WERI-Rb-1 (cell line): Measurements from ENCODE around the gene GAB1.
"Not testable (repeated sequence)": the region's sequence is repeated elsewhere in the genome, so short reads cannot be mapped to it uniquely, and the experiment has no call there.

Source experiments
- DNase-seq: peaks from one replicate; pipeline ENCODE4 v3.0.0-alpha.2; 2020
- H3K27ac ChIP-seq: fragments of 250-450 bp; sonication (Bioruptor Pico); 2 replicates; pipeline ENCODE4 v1.5.1; 2020; ENCODE audit warnings: mild to moderate bottlenecking, moderate library complexity
- H3K27me3 ChIP-seq: fragments of 250-450 bp; sonication (Bioruptor Pico); 2 replicates; pipeline ENCODE4 v1.5.1; 2021; ENCODE audit warnings: mild to moderate bottlenecking, low read depth, moderate library complexity; ENCODE audit not compliant: insufficient read depth, severe bottlenecking
- H3K36me3 ChIP-seq: fragments of 250-450 bp; sonication (Bioruptor Pico); 2 replicates; pipeline ENCODE4 v1.5.1; 2020; ENCODE audit warnings: mild to moderate bottlenecking, moderate library complexity
- H3K4me3 ChIP-seq: 2 replicates; pipeline ENCODE4 v1.5.1; 2011; ENCODE audit warnings: low read depth, mild to moderate bottlenecking, control low read depth, low read length
- H3K9me3 ChIP-seq: fragments of 250-450 bp; sonication (Bioruptor Pico); 2 replicates; pipeline ENCODE4 v1.5.1; 2021; ENCODE audit warnings: mild to moderate bottlenecking, moderate library complexity; ENCODE audit not compliant: severe bottlenecking
- TF ChIP-seq, protein P1 (sequence below): IDR thresholded peaks from 2 replicates; pipeline ENCODE4 v1.5.1; 2011; ENCODE audit warnings: low read depth, mild to moderate bottlenecking, control low read depth, inconsistent platforms, low read length

The GAB1 gene

DNA sequence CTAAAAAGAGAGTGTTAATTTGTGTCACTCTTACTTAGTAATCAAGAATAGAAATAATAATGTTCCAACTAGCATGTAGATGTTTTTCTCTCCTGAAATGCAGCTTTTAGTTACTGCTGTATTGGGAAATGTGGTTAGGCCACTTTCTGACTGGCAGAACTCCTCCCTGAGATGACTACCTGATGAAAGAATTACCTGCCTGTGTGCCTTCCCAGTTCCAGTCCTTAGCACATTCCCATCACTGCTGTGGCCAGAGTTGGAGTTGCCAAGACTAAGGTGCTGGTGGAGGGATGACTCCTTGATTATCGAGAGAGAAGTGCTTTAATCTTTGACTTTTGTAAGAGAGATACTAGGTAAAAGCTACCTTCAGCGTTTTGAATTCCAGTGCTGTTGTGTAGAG, 9.5 kb downstream of the GAB1 start:
- no peak for DNase-seq
- Histone ChIP-seq H3K36me3 (no peaks in the 10 kb centered on the region), H3K27me3 (no peaks in the 10 kb centered on the region), H3K9me3 (no peaks in the 10 kb centered on the region), H3K4me3 (no peak overlapping the region), H3K27ac (no peak overlapping the region)
- TF ChIP-seq, protein P1, sequence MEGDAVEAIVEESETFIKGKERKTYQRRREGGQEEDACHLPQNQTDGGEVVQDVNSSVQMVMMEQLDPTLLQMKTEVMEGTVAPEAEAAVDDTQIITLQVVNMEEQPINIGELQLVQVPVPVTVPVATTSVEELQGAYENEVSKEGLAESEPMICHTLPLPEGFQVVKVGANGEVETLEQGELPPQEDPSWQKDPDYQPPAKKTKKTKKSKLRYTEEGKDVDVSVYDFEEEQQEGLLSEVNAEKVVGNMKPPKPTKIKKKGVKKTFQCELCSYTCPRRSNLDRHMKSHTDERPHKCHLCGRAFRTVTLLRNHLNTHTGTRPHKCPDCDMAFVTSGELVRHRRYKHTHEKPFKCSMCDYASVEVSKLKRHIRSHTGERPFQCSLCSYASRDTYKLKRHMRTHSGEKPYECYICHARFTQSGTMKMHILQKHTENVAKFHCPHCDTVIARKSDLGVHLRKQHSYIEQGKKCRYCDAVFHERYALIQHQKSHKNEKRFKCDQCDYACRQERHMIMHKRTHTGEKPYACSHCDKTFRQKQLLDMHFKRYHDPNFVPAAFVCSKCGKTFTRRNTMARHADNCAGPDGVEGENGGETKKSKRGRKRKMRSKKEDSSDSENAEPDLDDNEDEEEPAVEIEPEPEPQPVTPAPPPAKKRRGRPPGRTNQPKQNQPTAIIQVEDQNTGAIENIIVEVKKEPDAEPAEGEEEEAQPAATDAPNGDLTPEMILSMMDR = no peak

DNA sequence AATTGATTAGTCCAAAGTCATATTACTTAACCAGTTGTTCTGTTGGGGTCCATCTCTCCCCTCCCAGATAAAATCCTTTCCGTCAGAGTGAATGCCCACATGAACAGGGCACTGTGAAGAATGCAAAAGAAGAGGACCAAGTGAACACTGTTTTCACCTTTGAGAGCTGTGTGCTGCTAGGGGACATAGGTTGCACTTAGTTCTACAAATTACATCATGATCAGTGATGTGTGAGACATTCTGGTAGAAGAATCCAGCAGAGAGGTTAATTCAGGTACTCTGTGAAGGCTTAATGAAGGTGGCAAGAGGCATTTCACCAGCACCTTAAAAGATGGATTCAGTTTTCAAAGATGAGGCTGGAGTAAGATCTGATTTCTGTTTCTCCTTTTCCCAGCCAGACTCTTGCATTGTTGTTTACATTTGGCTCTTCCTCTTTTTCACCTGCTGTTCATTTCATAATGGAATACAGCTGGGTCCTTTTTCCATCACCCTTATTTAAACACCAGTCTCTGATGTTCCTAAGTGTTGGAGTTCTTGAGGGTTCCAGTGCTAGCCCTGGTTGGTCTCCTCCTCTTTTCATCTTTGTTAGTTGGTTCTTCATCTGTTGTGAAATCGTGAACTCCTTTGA, 10.9 kb downstream of the GAB1 start:
- no peaks in the 10 kb centered on the region for H3K27me3 ChIP-seq
- H3K27ac ChIP-seq = no peak overlapping the region
- TF ChIP-seq, protein P1 = no peak
- H3K4me3 ChIP-seq = no peak overlapping the region
- H3K9me3 ChIP-seq = no peaks in the 10 kb centered on the region
- no peaks in the 10 kb centered on the region for H3K36me3 ChIP-seq
- no peak for DNase-seq

DNA sequence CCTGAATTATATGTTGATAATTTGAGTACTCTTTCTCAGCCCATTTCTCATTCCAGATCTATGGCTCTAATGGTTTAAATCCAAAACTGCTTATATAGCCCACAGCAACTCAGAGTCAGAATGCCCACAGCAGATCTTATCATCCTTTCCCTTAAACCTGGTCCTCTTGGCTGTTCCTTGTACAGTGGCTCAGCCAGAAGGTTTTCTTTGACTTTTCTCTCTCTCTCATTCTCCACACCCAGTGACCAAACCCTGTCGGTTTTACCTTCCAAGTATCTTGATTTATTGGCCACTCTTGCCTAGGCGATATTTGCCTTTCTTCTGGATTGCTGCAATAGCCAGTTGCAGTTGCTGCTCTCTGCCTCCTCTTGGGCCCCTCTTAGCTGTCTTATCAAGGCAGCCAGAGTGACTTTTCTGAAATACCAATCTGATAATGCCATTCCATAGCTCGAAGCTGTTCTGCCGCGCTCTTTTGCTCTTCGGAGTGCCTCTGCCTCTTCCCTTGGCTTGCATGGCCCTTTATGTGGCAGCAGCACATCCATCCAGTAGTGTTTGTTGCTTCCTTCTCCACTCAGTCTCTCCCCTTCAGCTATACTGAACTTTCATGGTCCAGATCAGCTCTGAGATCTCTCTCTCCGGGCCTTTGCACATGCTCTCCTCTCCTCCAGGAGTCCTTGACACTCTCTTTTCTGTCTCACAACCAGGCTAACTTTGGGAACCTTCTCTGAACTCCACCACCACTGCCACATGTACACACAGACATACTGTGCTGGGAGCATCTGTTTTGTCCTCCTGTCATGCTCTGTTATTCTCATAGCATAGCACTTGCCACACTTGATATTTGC, 11.8 kb downstream of the GAB1 start:
- H3K27me3 ChIP-seq = no peaks in the 10 kb centered on the region
- H3K27ac ChIP-seq = no peak overlapping the region
- TF ChIP-seq, protein P1 = no peak
- DNase-seq = no peak
- H3K9me3 ChIP-seq = no peaks in the 10 kb centered on the region
- H3K36me3 ChIP-seq = no peaks in the 10 kb centered on the region
- H3K4me3 ChIP-seq = no peak overlapping the region

DNA sequence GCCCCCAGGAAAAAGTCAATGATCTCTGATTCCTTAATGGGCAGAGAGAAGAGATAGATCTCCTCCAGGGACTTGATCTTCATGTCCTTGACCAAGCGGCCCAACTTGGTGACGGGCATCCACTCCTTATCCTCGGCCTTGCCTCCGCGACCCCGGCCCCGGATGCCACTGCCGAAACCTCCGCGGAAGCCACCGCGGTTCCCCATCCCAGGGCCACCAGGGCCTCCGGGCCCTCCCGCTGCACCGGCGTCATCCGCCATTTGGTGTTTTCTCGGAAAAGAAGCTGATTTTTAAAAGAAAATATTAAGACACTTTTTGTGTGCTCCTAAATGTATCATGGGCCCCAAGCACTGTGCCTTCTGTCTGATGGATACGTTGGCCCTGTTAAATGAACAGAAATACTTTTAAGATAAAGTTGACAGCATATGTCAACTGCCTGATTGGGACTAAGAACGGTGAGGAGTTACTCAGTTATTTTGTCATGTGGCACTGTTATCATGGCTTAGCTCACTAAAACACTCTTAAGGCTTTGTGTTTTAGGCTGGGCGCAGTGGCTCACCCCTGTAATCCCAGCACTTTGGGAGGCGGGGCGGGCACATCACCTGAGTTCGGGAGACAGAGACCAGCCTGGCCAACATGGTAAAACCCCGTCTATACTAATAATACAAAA, 13.3 kb downstream of the GAB1 start:
- H3K9me3 ChIP-seq, H3K4me3 ChIP-seq, H3K36me3 ChIP-seq, H3K27ac ChIP-seq, DNase-seq, H3K27me3 ChIP-seq: not testable (repeated sequence)

DNA sequence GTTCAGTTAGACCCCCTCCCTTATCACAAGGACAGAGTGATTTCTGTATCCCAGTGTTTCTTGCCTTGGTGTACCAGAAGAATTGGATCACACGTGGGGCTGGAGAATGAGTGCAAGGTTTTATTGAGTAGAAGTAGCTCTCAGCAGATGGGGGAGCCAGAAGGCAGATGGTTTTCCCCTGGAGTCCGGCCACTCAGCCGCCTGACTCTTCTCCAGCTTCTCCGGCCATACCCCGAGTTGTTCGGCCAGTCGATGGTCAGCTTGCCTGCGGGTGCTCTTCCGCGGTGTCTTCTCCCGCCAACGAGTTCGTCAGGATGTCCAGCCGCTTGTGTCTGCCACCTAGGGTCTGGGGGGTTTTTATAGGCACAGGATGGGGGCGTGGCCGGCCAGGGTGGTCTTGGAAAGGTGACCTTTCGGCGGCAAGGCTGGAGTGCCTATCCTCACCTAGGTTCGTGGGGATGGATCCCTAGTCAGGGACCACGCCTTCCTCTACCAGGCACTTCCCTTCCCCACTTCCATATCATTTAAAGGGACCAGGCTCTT, 14.5 kb downstream of the GAB1 start:
- TF ChIP-seq, protein P1 = no peak
- Histone ChIP-seq H3K27me3 (no peaks in the 10 kb centered on the region), H3K27ac (no peak overlapping the region), H3K36me3 (no peaks in the 10 kb centered on the region), H3K9me3 (no peaks in the 10 kb centered on the region), H3K4me3 (no peak overlapping the region)
- DNase-seq = no peak
